GM21528 (cell line): Measurements from ENCODE around the gene SPEM2.

ENCODE experiments used
- ATAC-seq: cut with Tn5 transposase; IDR thresholded peaks from one replicate; pipeline ENCODE4 v1.9.1; 2021; ENCODE audit warnings: mild to moderate bottlenecking, moderate library complexity; ENCODE audit not compliant: unreplicated experiment, low FRiP score

The SPEM2 gene

DNA sequence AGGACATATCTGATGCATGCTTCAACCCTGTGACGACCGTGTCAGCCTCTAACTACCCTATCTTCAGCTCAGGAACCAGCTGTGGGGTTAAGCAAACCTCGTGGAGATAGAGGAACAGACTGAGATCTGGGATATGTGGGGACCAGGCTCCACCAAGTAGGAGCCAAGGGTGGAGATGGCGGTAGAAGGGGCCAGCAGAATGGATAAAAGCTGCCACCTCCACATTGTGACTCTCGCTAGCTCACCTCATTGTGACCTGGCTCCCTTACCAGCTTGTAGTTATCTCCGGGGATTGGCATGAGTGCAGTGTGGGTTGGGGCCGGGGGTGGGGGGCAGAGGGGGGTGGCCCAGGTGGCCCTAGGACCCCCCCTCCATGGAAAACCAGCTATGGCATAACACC lies at the start of gene SPEM2:
SPEM2 (plus strand) TSS at position 301 of the 400 bp plus-strand sequence; CDS start at position 374, 73 bp downstream.
- no peak for ATAC-seq

DNA sequence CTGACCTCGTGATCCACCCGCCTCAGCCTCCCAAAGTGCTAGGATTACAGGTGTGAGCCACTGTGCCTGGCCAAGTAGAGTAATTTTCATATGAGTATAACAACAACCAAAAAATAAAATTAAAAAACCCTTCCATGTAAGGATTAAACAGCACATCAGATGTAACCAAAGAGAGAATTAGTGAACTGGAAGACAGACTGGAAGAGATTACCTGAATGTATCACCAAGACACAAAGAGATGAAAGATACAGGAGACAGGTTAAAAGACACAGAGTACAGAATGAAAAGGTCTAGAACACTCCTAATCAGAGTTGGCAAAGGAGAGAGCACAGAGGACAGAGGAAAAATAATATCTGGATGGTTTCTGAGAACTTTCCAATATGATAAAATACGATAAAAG lies 46.3 kb upstream of the SPEM2 start:
- no peak for ATAC-seq

DNA sequence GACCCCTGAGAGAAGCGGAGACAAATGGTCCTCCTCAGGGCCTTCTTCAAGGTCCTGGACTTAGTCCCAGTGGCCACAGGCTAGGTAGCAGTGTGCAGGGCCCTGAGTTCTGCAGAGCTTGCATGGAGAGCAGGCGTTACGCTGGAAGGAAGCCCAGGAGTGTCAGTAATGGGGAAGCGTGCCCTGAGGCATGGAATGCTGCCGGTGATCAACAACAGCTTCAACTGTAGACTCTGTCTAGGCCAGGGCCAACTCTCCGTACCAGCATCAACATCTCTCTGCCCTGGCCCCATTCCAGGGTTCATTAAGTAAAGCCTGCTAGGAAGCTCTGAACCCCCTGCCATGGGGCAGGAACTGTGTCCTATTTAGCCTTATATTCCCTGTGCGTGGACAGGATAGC lies 45.1 kb upstream of the SPEM2 start:
- no peak for ATAC-seq

DNA sequence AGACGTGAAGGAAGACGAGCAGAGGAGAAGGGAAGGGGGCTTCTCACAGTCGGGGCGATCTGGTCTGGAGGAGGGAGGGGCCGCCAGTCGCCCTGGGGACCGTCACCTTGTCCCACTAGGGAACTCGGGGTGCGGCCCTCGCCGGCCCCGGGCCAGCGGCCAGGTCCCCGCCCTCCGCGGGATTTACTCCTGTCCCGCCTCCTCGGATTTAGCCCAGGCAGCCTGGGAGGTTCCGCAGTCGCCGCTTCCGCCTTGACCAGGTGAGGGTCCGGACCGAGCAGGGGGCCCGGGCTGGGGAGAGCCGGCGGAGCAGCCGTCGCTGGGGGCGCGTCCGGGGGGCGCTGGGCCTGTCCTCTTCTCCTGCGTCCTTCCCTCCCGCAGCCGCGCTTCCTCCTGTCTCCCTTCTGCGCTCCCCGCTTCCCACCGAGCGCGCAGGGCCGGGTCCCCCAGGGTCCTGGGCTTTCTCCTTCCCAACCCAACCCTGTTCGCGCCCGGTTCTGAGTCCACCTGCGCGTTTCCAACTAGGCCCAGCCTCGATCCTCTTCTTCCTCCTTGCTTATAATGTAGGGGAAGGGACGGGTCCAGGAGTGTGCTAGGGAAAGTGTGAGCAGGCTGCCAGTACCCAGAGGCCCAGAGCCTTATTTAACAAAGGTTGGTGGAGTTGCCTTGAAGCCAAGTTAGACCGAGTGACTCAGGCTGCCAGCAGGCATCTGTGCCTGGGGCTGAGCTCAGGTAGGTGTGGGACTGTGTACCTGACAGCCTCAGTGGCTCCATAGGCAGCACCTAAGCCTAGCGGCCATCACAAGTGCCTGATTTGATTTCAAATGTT lies 44.3 kb upstream of the SPEM2 start, which contains the start of gene TNK1:
TNK1 (plus strand) TSS at position 235 of the 829 bp plus-strand sequence. CDS start 1,838 bp downstream, outside the sequence.
- ATAC-seq, result no peak

DNA sequence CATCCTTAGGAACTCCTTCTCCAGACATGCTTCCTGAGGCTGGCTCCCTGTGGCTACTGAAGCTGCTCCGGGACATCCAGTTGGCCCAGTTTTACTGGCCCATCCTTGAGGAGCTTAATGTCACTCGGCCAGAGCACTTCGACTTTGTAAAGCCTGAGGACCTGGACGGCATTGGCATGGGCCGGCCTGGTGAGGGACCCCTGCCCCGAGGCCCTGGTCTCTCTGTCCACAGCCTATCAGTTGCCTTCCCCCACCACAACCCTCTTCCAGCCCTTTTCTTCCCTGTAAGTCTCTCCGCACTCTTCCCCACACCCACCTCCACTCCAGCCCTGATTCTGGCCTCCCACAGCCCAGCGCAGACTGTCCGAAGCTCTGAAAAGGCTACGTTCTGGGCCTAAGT lies 42.5 kb upstream of the SPEM2 start:
- no peak for ATAC-seq

DNA sequence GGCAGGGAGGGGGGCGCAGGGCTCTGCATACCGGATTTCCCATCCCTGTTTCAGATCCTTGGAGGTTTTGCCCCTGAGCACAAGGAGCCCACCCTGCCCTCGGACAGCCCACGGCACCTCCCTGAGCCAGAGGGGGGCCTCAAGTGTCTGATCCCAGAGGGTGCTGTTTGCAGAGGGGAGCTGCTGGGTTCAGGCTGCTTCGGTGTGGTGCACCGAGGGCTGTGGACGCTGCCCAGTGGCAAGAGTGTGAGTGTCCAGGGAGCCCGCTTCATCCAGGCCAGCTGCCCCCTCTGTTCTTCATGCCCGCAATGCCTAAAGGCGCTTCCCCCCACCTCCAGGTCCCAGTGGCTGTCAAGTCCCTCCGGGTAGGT lies 42.1 kb upstream of the SPEM2 start:
- ATAC-seq, result no peak

DNA sequence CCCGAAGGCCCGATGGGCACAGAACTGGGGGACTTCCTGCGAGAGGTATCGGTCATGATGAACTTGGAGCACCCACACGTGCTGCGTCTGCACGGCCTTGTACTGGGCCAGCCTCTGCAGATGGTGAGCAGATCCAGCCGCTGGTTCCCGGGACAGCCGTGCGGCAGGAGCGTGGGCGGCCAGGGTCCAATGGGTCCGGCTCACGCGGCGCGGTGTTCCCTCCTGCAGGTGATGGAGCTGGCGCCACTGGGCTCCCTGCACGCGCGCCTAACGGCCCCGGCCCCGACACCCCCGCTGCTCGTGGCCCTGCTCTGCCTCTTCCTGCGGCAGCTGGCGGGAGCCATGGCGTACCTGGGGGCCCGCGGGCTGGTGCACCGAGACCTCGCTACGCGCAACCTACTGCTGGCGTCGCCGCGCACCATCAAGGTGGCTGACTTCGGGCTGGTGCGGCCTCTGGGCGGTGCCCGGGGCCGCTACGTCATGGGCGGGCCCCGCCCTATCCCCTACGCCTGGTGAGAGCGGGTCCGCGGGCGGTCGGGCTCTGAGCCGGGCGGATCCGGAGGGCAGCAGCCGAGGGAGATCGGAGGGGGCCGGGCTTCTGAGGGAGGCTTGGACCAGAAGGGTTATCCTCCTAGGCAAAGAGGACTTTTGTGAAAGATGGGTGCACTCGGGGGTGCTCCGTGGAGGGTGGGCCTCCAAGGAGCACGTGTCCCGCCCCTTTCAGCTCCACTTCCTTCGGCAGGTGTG lies 41.5 kb upstream of the SPEM2 start:
- ATAC-seq, result no peak

DNA sequence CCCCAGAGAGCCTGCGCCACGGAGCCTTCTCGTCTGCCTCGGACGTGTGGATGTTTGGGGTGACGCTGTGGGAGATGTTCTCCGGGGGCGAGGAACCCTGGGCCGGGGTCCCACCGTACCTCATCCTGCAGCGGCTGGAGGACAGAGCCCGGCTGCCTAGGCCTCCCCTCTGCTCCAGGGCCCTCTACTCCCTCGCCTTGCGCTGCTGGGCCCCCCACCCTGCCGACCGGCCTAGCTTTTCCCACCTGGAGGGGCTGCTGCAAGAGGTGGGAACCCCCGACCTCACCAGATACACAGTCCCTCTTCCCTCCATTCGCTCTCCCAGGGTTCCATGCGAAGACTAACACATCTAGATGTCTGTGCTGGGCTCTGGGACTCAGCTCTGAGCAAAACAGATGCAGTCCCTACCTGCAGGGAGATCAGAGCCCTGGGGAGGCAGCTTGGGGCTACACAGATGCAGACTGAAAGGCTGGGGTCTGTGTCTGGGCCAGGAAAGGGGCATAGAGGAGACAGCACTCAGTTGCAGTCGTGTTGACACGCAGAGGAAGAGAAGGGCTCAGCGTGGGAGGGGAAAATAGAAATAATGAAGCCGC lies 40.8 kb upstream of the SPEM2 start:
- ATAC-seq, result no peak

DNA sequence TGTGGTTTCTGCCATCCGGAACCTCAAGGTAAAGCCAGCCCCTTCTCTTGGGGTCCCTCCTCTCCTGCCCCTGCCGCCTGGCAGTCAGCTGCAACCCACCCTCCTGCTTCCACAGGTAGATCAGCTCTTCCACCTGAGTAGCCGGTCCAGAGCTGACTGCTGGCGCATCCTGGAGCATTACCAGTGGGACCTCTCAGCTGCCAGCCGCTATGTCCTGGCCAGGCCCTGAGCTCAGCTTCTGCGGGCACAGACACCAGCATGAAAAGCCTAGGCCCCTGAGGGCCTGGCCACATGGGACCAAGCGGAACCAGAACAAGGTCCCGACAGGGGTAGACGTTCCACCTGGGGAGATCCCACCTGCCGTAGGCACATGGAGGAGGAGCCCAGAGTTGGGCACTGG lies 36.6 kb upstream of the SPEM2 start:
- no peak for ATAC-seq

DNA sequence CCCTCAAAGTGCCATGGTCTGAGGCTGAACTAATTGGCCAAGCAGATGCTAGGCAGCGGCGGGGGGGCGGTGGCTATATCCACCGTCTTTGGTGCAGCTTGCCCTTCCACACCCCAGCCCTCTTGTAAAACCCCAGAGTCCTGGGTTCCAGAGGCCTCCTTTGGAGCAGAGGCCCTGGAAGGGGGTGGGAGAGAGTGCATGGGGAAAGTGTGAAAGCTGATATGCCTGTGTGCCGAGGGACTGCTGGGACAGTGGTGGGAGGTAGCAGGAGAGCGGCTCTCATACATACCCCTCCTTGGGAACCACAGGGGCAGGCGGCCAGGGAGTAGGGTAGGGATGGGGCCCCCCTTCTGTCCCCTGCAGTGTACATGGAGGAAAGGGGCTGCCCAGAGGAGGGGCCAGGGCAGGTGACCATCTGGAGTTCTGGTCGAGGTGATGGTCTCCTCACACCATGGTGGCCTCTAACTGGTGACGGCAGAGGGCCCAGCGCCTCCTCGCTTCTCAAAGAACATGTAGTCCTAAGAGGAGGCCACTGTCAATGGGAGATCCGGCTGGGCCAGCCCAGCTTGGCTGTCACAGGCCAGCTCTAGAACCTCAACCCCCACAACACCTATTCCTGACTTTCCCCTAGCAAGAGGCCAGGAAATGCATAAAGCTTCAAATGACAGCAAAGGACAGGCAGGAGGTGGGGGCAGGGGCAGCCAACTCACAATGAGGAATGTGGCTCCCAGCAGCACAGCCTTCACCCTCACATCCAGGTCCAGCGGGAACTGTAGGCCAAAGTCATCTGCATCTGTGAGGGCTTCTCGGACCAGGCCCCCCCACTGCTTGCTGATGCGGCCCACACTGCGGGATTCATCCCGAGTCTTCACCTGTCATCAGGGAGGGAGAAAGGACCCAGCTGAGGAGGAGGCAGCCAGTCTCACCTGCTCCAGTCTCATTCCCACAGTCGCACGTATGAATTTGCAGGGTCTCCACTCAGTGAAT lies 35.2 kb upstream of the SPEM2 start:
- no peak for ATAC-seq

DNA sequence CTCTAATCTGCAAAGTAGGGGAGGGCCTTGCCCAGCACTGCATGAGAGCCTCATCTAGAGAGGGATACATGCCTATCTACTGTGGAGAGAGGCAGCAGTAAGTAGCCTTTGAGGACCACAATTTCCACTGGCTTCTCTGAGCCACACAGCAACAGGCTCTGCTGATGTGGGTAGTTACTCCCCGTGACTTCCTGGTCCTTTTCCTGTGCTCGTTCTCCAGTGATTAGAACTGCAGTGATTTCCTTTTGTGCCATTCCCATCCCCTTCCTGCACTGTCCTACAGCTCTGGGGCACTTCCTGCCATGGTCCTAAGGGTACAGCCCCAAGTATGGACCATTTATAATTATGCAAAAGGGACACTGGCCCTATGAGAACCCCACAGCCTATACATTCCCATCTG lies 34.1 kb upstream of the SPEM2 start:
- ATAC-seq, result no peak

DNA sequence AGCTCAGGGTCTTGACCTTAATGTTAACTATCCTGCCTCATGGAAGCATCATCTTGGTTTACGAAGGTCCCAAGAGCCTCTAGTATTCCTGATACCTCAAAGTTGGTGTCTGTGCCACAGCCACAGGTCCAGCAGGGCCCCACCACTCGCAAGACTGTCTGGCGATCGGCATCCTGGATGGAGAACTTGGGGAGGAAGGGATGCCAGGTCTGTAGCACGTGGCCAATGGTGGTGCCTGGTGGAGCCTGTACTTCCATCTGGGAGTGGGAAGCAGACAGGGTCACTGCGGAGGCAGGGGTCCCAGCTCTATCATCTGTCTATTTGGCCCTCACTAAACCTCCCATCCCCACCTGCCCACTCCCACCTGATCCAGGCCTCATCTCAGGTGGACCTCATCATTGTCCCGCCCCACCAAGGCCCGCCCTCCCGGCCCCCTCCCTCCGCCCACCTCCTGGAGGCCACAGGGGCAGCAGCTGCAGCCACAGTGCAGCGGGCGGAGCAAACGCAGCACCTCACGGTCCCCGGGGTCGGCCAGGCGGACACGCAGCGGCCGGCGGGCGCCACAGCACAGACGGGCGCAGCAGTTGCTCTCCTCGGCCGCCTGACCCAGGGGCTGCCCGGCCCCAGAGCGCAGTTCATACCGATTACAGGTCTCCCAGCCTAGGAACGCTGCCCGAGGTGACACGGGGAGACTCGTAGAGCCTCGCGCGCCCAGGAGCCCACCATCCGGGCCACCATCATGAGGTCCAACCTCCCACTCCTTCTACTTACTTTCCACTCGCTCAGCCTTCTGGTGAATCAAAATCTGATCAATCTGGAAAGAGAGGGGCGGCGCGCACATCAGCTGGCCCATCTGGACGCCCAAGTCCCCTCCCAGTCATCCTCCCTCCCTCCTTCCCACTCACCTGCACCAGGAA lies 32.5 kb upstream of the SPEM2 start:
- no peak for ATAC-seq

DNA sequence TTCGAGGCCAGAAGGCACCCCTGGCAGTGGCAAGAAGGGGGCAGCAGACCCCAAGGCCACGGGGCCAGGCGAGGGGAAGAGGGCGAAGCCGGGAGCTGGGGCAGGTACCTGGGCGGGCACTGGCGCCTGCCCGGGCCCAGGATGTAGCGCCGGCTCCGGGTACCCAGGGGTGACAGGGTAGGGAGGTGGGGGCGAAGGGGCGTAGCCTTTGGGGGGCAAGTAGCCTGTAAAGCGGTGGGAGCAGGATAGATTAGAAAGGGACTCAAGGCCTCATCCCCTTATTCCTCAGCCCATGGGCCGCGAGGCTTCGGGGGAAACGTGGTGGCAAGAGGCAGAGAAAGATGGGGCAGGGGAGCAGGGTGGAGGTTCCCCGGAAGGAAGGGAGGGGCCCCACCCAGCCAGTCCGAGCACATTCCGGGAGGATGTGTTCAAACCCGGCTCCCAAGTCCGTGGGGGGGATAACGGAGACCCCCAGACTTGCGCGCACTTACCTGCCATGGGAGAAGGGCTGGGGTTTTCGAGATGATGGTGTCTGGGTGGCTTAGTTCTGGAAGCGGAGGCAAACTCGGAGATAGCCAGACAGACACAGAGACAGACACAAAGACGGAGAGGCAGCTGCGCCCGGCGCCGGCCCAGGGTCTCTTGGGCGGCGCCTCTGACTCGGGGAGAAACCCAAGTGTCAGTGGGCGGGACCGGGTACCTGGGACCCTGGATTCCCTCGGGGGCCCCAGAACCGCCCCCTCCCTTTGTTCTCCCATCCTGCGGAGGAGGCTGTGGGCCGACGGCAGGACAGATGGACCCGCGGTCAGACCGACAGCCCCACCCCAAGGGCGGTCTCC lies 31.6 kb upstream of the SPEM2 start:
- peak; percentile 59 for ATAC-seq

DNA sequence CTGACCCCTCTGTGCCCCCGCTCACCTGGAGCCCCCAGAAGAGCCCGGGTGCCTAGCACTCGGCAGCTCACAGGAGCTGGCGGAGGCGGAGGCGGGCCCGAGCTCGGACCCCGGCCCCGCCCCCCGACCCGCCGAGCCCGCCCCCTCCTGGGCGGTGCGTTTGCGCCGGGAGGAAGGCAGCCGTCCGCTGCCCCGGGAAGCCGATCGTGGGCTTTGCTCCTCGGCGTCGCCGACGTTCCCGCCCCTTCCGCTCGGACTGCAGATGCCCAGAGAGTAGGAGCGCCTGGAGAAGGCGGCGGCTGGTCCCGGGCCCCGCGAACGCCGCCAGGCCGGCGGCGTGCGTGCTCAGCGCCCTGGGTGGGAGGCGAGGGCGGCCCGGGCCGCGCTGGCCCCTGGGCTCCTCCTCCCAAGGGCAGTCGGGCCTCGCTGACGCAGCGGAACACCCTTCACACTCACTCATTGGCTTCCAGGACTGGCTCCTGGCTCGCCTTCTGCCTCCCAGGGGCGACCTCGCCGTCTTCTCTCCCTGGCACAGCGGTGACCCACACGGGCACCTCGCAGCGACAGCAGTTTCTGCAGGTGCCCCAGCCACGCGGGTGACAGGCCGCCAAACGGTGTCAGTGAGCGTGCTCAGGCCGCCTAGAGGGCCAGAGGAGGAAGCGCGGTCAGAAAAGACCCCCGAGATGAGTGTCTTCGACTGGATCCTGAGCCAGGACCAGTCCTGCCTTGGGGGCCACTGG lies 30.8 kb upstream of the SPEM2 start, which contains the start of gene PLSCR3:
PLSCR3 (minus strand) TSS at position 74 of the 740 bp plus-strand sequence. CDS start 415 bp downstream, outside the sequence.
- peak; percentile 83 for ATAC-seq

DNA sequence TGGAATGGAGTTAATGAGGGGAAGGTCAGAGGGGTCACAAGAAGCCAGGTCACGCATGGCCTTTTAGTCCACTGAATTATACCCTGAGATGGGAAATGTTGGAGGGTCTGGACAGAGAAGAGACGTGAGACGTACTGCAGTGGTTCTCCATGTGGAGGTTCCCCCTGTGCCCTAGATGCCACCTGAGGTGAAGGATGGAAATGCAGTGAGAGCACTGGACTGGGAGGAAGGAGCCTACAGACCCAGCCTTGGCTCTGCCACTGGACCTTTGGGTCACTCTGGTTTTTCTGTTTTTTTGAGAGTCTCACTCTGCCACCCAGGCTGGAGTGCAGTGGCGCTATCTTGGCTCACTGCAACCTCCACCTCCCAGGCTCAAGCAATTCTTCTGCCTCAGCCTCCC lies 29.3 kb upstream of the SPEM2 start:
- ATAC-seq, result no peak

DNA sequence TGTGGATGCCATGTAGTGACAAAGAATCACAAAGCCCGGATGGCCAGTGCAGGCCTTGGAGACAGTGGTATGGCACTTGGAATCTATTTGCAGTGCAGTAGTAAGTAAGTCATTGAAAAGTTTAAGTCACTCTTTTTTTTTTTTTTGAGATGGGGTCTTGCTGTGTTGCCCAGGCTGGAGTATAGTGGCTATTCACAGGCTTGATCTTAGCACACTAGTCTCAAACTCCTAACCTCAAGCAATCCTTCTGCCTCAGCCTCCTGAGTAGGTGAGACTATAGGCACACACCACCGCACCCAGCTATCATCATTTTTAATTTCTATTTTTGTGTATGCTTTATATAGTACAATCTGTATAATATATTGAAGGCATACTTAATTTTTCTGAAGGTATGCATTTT lies 26.8 kb upstream of the SPEM2 start:
- no peak for ATAC-seq

DNA sequence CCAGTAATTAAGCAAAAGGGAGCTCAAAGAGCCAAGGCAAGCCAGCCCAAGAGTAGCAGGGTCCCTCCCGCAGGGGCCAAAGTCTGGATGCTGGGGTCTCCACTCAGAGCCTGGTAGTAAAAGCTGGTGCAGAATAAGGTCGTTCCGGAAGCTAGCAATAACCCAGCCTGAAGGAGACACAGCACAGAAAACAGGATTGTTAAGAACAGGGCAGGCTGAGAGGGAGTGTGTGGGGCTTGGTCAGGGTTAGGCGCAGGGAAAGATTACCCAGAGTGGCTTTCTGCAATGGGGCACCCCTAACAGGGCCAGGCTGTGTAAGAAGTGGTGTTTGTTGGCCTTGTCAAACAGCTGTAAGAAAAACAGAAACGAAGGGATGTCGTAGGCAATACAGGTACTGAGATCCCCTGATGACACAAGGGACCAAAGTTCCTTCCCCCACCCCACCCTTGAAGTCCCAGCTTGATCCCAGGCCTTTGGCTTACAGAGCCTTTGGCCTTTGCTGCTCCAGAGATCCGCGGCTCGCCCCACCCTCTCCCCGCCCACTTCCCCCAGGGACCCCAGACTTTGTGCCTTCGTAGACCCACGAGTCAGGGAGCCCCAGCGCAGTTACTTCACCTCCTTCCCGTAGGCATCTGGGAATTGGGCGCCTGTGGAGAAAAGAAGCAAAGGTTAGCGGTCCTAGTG lies 22.2 kb upstream of the SPEM2 start:
- ATAC-seq, result no peak
